ENCODE measurements around the gene TYMS. TPM values are rescaled to one million over a fixed set of nuclear protein-coding genes. Genes with fewer than 3 reads are reported as not detected.

TYMS gene
- total and polyA plus RNA-seq, 10 of the 15 experiments (the other 5 are each of a cell fraction or from before 2014, with no cell fraction given): 34.8 to 524 (median 219) TPM

GRCh38 chr18:629269-630150, 27.9 kb upstream of the TYMS start:
- 61% methylated on average over 6 of the region's 6 CpGs for WGBS (ENCODE audit: insufficient coverage, insufficient replicate concordance, low lambda C conversion rate, missing lambda C conversion rate)
- TF ChIP-seq SMAD1 (IDR thresholded peaks at IDR 0.05; ENCODE audit: low read depth, partially characterized antibody): no peak
- peak in 2 of 3 experiments; percentile 20 to 29; a peak in 2 of 6 replicates for TF ChIP-seq CTCF (IDR thresholded peaks at IDR 0.05 in 2 of 3, conservative IDR thresholded peaks at IDR 0.05 in 1 of 3; ENCODE audit: control insufficient read depth in 2 of 3, extremely low read depth in 1 of 3, insufficient read depth in 1 of 3, low read depth in 3 of 3, low read length in 3 of 3)
- TF ChIP-seq JUND (IDR thresholded peaks at IDR 0.05; ENCODE audit: low read depth, low read length): no peak
- TF ChIP-seq MTA3 (IDR thresholded peaks at IDR 0.05; ENCODE audit: borderline replicate concordance, low read length): no peak
- TF ChIP-seq JUNB (IDR thresholded peaks at IDR 0.05): no peak
- DNase-seq (ENCODE audit: low read depth, low spot score) (no peak), FAIRE-seq (no peak), ATAC-seq (peak; percentile 51; the same call in 2 of the 3 replicates)
- no peak overlapping the region for H2AFZ ChIP-seq (ENCODE audit: control insufficient read depth, low read depth, low read length)
- in situ Hi-C loops (cut with MboI) (no loop called here), intact Hi-C loops (cut with micrococcal nuclease; ENCODE audit: unreplicated experiment) (loop anchor here (10.0 kb wide), 1 partner anchor 85 kb away; the partner anchor contains the start of gene ENOSF1)
- no peaks in the 10 kb centered on the region for H3K9me3 ChIP-seq (replicated peaks; ENCODE audit: control insufficient read depth, insufficient read depth, low read length)
- H3K4me1 ChIP-seq (ENCODE audit: control insufficient read depth, insufficient read depth, low read length): no peaks in the 10 kb centered on the region
- no peaks in the 10 kb centered on the region; a peak in 1 of 4 replicates for H3K27me3 ChIP-seq (replicated peaks in 1 of 2; ENCODE audit: control insufficient read depth in 2 of 2, insufficient read depth in 2 of 2, low read length in 1 of 2)
- no peaks in the 10 kb centered on the region for H3K79me2 ChIP-seq (ENCODE audit: control insufficient read depth, insufficient read depth, low read length)
- POLR2A ChIA-PET: no interaction called here
- CTCF ChIA-PET: interaction anchor here (6.2 to 10.5 kb wide), 2 partner anchors 202 to 211 kb away, joined by 97 to 251 read pairs; no protein-coding TSS in a partner anchor
- H4K20me1 ChIP-seq (ENCODE audit: control insufficient read depth, insufficient read depth): no peaks in the 10 kb centered on the region
- RAD21 ChIA-PET (ENCODE audit: unreplicated experiment): no interaction called here
- no peak overlapping the region for H3K4me3 ChIP-seq
- H3K4me2 ChIP-seq (ENCODE audit: control insufficient read depth, insufficient read depth): no peak overlapping the region
- H3K27ac ChIP-seq (ENCODE audit: control insufficient read depth, insufficient read depth): no peak overlapping the region
- H3K9ac ChIP-seq (ENCODE audit: control insufficient read depth, insufficient read depth, low read length): no peak overlapping the region
- no TSS peak for BruUV-seq (replicated peaks)
- no peaks in the 10 kb centered on the region for H3K36me3 ChIP-seq (ENCODE audit: control insufficient read depth in 2 of 2, insufficient read depth in 2 of 2, low read length in 1 of 2)
- SMC1A ChIA-PET (ENCODE audit: uncharacterized antibody, unreplicated experiment): interaction anchor here (12.3 kb wide), 1 partner anchor 202 kb away, joined by 188 read pairs; no protein-coding TSS in a partner anchor

Measured in GM12878 (cell line).